Measurements from ENCODE around the gene BAG1.

BAG1 gene

GRCh38 chr9:33236571-33236970 lies 27.9 kb downstream of the BAG1 start:
- H3K4me3 ChIP-seq (ENCODE audit: low read length), result no peak overlapping the region
- DNase-seq (ENCODE audit: low read depth), result no peak
- no peak for TF ChIP-seq CTCF (IDR thresholded peaks at IDR 0.05; ENCODE audit: insufficient read depth, low read depth, low read length, missing control alignments)

- TF ChIP-seq CTCF (IDR thresholded peaks at IDR 0.05; ENCODE audit: insufficient read depth, low read depth, low read length, missing control alignments), result no peak
- peak; percentile 76 for DNase-seq (ENCODE audit: low read depth)
- no peak overlapping the region for H3K4me3 ChIP-seq (ENCODE audit: low read length)
These were observed 29.7 kb downstream of the BAG1 start for GRCh38 chr9:33234511-33235467.

GRCh38 chr9:33233626-33234342 lies 30.7 kb downstream of the BAG1 start:
- DNase-seq (ENCODE audit: low read depth), result peak; percentile 99
- no peak overlapping the region for H3K4me3 ChIP-seq (ENCODE audit: low read length)
- no peak for TF ChIP-seq CTCF (IDR thresholded peaks at IDR 0.05; ENCODE audit: insufficient read depth, low read depth, low read length, missing control alignments)

- TF ChIP-seq CTCF (IDR thresholded peaks at IDR 0.05; ENCODE audit: insufficient read depth, low read depth, low read length, missing control alignments), result no peak
- DNase-seq (ENCODE audit: low read depth), result no peak
- no peak overlapping the region for H3K4me3 ChIP-seq (ENCODE audit: low read length)
These were observed 31.7 kb downstream of the BAG1 start for GRCh38 chr9:33232815-33233214.

GRCh38 chr9:33231623-33231942 lies 32.9 kb downstream of the BAG1 start:
- no peak for TF ChIP-seq CTCF (IDR thresholded peaks at IDR 0.05; ENCODE audit: insufficient read depth, low read depth, low read length, missing control alignments)
- H3K4me3 ChIP-seq (ENCODE audit: low read length), result no peak overlapping the region
- DNase-seq (ENCODE audit: low read depth), result no peak

- TF ChIP-seq CTCF (IDR thresholded peaks at IDR 0.05; ENCODE audit: insufficient read depth, low read depth, low read length, missing control alignments), result no peak
- H3K4me3 ChIP-seq (ENCODE audit: low read length), result no peak overlapping the region
- DNase-seq (ENCODE audit: low read depth), result peak; percentile 76
These were observed 33.5 kb downstream of the BAG1 start for GRCh38 chr9:33230756-33231622.

Data from epithelial cell of esophagus (primary cell).